Measurements from ENCODE around the gene RBKS.
A peak's percentile ranks its signal among the peaks of the same experiment; 100 is the strongest.
"Not testable (repeated sequence)": the region's sequence is repeated elsewhere in the genome, so short reads cannot be mapped to it uniquely, and the experiment has no call there.

RBKS gene

DNA sequence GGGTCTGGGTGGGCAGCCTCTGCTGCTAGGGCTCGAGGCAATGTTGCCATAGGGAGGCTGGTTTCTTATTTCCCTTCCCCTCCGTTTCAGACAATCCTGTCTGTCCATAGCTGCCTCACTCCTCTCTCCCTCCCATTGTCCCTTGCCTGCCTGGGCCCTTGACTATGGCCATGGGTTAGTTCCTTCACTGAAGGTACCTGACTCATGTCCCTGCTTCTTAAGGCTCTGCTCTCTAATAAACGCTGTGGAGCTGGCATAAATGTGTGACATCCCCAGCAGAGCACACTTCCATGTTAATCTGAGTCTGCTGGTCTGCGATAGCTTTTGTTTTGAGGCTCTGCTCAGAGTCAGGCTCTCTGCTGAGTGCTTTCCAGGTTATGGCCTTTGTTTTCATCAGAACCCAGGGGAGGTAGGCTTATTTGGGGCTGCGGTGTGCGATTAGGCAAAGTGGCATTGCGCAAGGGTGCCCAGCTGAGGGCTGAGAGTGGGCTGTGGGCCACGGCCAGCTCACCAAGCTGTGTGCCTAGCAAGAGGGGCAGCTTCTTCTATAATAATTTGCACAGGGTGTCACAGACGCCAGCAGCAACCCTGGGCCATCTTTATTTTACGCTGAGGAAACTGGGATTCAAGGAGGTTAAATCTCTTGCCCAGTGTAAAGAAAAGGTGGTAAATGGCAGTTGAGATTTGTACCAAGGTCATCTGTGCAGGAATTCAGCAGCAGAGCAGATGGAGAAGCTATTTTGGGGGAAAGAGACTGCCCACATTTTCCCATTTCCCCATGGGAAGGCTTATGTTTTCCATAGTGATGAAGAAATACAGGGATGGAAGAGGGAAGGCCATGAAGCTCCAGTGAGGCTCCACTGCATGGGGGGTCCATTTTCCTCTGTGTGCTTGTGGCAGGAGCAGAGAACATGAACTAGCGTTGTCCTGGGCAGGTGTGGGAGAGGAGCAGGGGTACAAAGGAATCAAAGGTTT lies 93.1 kb downstream of the RBKS start:
- DNase-seq: no peak

- no peak for DNase-seq
Measured at GRCh38 chr2:27795868-27796277, 94.3 kb downstream of the RBKS start.

GRCh38 chr2:27795093-27795834 lies 94.9 kb downstream of the RBKS start:
- DNase-seq: no peak

DNA sequence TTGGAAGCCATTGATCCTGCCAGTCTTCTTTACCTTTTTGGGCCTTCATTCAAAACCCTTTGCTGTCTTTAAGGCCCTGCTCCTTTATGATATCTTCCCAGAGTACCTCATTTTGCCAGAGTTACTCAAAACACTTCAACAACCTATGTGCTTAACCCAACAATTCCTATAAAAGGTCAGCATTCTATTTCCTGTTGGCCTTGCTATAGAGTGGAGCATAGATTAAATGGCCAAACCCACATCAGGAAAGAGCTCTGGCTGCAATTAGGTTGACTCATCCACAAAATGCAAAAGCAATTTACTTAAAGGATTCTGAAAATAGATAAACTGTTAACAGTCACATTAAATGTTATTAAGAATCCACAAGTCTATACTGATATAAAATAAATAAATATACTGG lies 97.4 kb downstream of the RBKS start:
- no peak for DNase-seq

DNA sequence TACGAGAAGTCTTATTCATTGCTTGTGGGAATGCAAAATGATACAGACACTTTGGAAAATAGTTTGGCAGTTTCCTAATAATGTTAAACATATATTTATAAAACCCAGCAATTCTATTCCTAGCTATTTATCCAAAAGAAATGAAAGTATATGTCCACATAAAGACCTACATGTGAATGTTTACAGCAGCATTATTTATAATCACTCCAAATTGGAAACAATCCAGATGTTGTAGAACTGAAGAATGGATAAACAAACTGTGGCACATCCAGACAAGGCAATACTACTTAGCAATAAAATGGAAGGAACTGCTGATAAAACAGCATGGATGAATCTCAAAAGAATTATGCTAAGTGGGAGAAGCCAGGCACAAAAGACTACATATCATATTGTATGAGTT lies 99.4 kb downstream of the RBKS start:
- no peak for DNase-seq

DNA sequence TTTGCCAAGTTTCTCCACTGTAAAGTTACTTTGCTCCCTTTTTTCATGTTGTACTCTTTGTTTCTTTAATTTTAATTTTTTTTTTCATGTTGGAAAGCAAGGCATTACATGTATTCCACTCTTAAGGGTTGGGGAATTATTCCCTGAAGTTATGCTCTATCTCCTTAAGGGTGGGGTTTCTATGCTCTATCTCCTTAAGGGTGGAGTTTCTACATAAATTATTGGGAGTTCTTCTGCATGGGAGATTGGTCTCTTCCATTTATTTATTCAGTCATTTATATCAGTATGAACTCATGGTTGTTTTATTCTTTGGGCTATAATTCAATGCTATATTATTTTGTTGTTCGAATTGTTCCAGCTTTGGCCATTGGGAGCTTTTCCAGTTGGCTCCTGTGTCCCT lies 107.5 kb downstream of the RBKS start:
- no peak for DNase-seq

- DNase-seq: no peak
Measured at GRCh38 chr2:27781496-27781895, 108.7 kb downstream of the RBKS start.

DNA sequence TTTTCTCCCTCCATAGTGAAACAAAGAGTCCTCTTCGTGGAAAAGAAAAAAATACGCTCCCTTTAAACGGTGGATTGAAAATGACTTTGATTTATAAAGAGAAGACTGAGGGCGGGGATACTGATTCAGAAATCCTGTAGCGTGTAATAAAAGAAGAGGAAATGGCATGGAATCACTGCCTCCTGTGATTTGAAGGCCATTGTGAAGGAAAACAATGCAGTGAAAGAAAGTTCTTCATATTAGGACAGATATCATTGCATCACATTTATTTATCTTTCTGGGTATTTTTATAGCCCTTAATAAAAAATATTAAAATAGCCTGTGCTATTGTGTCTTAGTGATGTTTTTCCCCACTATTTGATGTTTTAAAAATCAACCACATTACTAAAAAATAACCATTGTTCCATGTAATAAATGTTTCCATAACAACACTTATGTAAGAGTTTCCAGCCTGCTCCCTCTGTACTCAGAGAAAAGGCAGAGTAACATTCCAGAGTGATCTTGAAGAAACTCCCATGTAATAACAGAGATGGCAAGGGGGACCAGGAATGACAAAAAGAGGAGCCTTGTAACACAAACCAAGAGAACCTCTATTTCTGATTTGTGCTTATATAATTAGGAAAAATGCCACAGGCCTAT lies 110.7 kb downstream of the RBKS start:
- DNase-seq: no peak

- no peak for DNase-seq
Measured at GRCh38 chr2:27776696-27777095, 113.5 kb downstream of the RBKS start.

GRCh38 chr2:27776097-27776496 lies 114.1 kb downstream of the RBKS start:
- DNase-seq: no peak

DNA sequence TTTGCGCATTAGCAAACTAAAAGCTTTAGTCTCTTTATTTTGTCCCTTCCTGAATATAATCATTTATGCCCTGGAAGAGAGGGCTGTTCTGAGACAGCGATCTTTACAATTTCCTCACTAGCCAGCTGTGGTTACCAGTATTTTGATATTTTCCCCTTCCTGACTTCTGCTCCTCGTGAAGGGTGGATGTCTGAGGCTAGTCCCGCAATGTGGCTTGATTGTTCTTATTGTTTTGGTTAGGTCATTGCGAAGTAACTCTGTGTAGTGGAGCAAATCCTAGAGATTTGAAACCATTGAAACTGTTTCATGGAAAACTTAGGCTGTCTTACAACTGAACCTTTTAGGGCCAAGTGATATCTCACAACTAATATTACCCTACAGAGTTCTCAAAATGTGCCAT lies 116.2 kb downstream of the RBKS start:
- DNase-seq: no peak

DNA sequence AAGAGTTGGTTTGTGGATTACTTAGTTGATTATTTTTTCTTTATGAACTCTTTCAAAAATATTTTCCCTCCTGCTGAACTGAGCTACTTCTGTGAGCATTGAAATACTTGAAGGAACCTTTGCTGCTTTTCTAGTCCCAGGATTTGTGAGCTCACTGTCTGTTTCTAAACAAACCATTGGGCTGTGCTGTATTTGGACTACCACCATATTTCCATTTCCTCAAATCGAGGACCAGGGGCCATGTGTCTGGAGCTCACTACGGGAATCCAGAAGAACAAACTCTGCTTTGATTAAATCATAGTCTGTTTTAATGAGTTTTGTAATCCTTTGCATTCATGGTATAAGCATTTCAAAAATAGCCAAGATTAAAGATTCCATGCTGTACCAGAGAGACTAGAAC lies 117.4 kb downstream of the RBKS start:
- DNase-seq: no peak

GRCh38 chr2:27771548-27772335 lies 118.4 kb downstream of the RBKS start, which contains the start of gene MRPL33:
Gene MRPL33, plus strand, starts transcription at chr2:27771719. Its CDS starts 59 bp downstream, at chr2:27771778.
- peak; percentile 98 for DNase-seq

DNA sequence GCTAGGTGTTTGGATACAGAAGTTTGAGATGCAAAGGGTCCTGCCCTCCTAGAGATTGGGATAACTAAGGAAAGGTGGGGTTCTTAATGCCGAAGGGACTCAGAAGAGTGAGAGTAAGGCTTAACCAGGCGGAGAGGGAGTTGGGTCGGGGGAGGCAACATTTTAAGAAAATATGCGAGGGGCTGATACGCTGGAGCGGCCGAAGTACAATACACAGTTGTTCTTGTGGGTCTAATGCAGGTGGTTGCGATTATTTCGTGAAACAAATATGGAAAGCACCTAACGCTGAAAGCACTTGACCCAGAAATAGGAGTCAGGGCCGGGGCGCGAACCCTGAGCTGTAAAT lies 119.0 kb downstream of the RBKS start:
- no peak for DNase-seq

GRCh38 chr2:27766287-27766661 lies 123.9 kb downstream of the RBKS start:
- no peak for DNase-seq

DNA sequence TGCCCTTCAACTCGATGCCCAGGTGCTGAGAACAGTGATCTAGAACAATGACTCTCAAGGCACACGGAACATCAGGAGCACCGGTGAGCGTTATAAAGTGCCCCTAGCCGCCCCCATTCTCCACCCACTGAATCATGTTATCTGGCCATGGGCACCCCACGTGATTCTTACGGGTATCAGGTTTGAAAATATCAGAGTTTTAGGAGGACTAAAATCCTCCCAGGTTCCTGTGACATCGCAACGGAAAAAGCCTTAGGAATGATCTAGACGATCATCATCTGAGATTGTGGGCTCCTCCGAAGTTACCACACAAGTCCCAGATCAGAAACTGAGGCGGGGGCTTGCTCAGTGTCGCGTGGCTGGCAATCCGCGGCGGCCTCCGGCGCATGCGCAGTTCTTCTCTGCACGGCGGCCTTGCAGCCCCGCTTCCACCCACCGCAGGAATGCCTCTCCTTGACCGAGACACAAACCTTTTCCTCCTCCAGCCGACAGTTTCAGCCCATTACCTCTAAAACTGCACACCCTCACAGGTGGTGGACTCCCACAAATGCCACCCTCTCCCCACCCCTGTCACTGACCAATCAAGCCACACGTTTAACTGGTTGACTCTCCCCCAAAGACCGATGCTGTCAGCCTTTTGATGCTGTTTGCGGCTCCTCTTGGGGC lies 124.4 kb downstream of the RBKS start:
- peak; percentile 84 for DNase-seq

- not testable (repeated sequence) for DNase-seq
Measured at GRCh38 chr2:27764526-27764925, 125.7 kb downstream of the RBKS start.

DNA sequence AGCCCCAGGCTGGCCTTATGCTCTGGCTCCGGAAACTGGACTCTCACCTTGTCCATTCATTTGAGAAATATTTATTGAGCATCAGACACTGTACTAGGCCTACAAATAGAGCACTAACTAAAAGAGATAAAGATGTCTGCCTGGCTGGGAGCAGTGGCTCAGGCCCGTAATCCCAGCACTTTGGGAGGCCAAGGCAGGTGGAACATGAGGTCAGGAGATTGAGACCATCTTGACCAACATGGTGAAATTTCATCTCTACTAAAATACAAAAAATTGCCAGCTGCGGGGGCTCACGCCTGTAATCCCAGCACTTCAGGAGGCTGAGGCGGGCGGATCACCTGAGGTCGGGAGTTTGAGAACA lies 126.3 kb downstream of the RBKS start:
- no peak for DNase-seq

DNA sequence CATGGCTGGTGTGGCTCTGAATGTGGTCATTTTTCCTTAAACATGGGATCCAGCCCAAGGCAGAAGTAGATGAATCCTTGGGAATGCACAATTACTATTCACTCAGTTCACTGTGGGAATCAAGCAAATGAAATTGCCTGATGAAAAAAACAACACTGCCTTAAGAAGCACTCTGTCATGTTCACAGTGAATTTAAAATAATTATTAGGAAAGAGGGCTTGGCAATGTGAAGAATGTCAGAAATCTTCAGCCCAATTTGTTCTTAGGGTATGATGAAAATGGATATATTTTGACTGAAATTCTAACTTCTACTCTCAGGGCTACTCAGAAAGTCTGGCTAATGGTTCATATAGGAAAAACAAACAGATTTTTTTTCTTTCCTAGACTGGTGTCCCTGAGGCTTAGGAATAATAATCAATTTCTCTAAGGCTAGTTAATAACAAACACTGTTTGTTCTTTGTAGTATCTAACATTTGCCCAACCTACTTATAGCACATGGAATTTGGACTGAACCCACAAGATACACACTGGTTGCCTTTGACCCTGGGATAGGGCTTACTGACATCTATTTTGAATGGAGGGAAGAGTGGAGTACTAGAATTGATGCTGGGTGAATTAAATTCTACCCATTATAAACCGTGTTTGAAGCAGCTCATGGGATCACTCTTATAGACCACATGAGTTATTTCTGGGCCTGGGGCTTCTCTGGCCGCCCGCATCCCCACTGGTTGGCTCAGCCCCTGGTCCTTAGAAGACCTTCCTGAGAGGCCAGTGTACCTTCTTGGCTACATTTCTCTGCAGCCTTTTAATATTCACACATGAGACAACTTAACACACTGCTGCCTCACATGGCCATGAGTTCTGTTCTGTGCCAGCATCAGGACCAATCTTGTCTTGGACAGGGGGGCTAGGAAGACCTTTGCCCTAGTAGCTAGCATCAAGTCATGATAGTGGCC lies 127.0 kb downstream of the RBKS start:
- no peak for DNase-seq

GRCh38 chr2:27756544-27757498 lies 133.4 kb downstream of the RBKS start:
- DNase-seq: no peak
